NOMO-1 (cell line): ENCODE measurements around the gene GSKIP.
A peak's percentile ranks its signal among the peaks of the same experiment; 100 is the strongest.

ENCODE experiments used
- DNase-seq, 2 experiments: peaks; one replicate each; lab custom pipeline; 2025; ENCODE audit not compliant: unreplicated experiment in 2 of 2; lab: John Stamatoyannopoulos, UW

The GSKIP gene

GRCh38 chr14:96373538-96373937, 10.2 kb downstream of the GSKIP start:
- DNase-seq, result no peak

- DNase-seq, result no peak
These were observed 12.8 kb downstream of the GSKIP start for GRCh38 chr14:96376093-96376492.

- no peak for DNase-seq
These were observed 17.4 kb downstream of the GSKIP start for GRCh38 chr14:96380735-96381134.

- no peak for DNase-seq
These were observed 20.1 kb downstream of the GSKIP start for GRCh38 chr14:96383445-96383844.

- DNase-seq, result no peak
These were observed 20.7 kb downstream of the GSKIP start for GRCh38 chr14:96384053-96384452.

- no peak for DNase-seq
These were observed 21.4 kb downstream of the GSKIP start for GRCh38 chr14:96384740-96385139.

GRCh38 chr14:96385385-96385784, 22.1 kb downstream of the GSKIP start:
- no peak for DNase-seq

GRCh38 chr14:96390965-96391292, 27.6 kb downstream of the GSKIP start:
- no peak for DNase-seq

- DNase-seq, result peak; percentile 90 to 97
These were observed 28.2 kb downstream of the GSKIP start for GRCh38 chr14:96391293-96392118.

- DNase-seq, result no peak
These were observed 29.9 kb downstream of the GSKIP start for GRCh38 chr14:96393071-96393691.

GRCh38 chr14:96394047-96394815, 30.9 kb downstream of the GSKIP start:
- no peak for DNase-seq

GRCh38 chr14:96398432-96398831, 35.1 kb downstream of the GSKIP start:
- no peak for DNase-seq

- no peak for DNase-seq
These were observed 35.6 kb downstream of the GSKIP start for GRCh38 chr14:96398921-96399320.

GRCh38 chr14:96399405-96399804, 36.1 kb downstream of the GSKIP start:
- DNase-seq, result no peak

GRCh38 chr14:96400495-96400894, 37.2 kb downstream of the GSKIP start:
- no peak for DNase-seq

- no peak for DNase-seq
These were observed 40.1 kb downstream of the GSKIP start for GRCh38 chr14:96403409-96403808.

- DNase-seq, result no peak
These were observed 42.4 kb downstream of the GSKIP start for GRCh38 chr14:96405677-96406076.

GRCh38 chr14:96407935-96408570, 44.7 kb downstream of the GSKIP start:
- no peak for DNase-seq

- DNase-seq, result no peak
These were observed 45.3 kb downstream of the GSKIP start for GRCh38 chr14:96408608-96409007.

GRCh38 chr14:96409701-96410100, 46.4 kb downstream of the GSKIP start:
- no peak for DNase-seq

- DNase-seq, result no peak
These were observed 46.8 kb downstream of the GSKIP start for GRCh38 chr14:96410119-96410518.
